WTC11 (cell line): Measurements from ENCODE around the gene TMEM119.
A peak's percentile ranks its signal among the peaks of the same experiment; 100 is the strongest.

ENCODE experiments used
- CTCF ChIP-seq: fragments of 200-600 bp; IDR thresholded peaks from 2 replicates; pipeline ENCODE4 v1.8.0; 2022; ENCODE audit warnings: antibody characterized with exemption
- ESRRA ChIP-seq: sonication (generic); formaldehyde crosslinking; IDR thresholded peaks from 2 replicates; pipeline ENCODE4 v1.8.1; 2022; ENCODE audit warnings: mild to moderate bottlenecking, missing genetic modification reagents, borderline replicate concordance
- ETV6 ChIP-seq: sonication (generic); formaldehyde crosslinking; IDR thresholded peaks from 2 replicates; pipeline ENCODE4 v1.8.1; 2022; ENCODE audit warnings: mild to moderate bottlenecking, missing genetic modification reagents
- SP1 ChIP-seq: sonication (generic); formaldehyde crosslinking; conservative IDR thresholded peaks from 2 replicates; pipeline ENCODE4 v1.8.1; 2022; ENCODE audit warnings: missing genetic modification reagents

- TF ChIP-seq ESRRA (CRISPR knock-in tag) (no peak), CTCF (peak; percentile 98), ETV6 (CRISPR knock-in tag) (no peak), SP1 (CRISPR knock-in tag) (no peak)
Measured at GRCh38 chr12:108618079-108618952, 20.4 kb upstream of the TMEM119 start.
